GM18909 (cell line): ENCODE data around the gene C19orf44.

Experiments
- ATAC-seq: cut with Tn5 transposase; IDR thresholded peaks from one replicate; pipeline ENCODE4 v1.9.1; 2021; ENCODE audit warnings: mild to moderate bottlenecking; ENCODE audit not compliant: unreplicated experiment, poor library complexity

The C19orf44 gene

GRCh38 chr19:16566161-16566560 lies 70.0 kb downstream of the C19orf44 start:
- no peak for ATAC-seq

- no peak for ATAC-seq
Measured at GRCh38 chr19:16566702-16567101, 70.5 kb downstream of the C19orf44 start.

- ATAC-seq: no peak
Measured at GRCh38 chr19:16569609-16570320, 73.6 kb downstream of the C19orf44 start.
